Measurements from ENCODE around the gene LHX4.

The LHX4 gene

GRCh38 chr1:180310095-180310494 lies 80.0 kb downstream of the LHX4 start:
- no peak overlapping the region for H3K4me3 ChIP-seq (ENCODE audit: low read depth, low read length)
- no peak for DNase-seq (ENCODE audit: low read depth, low spot score)
- no peak for TF ChIP-seq CTCF (IDR thresholded peaks at IDR 0.05; ENCODE audit: low read depth, low read length)
- in situ Hi-C loops (cut with HindIII; ENCODE audit: low sequenced_read_pairs), result no loop called here

GRCh38 chr1:180311011-180311730 lies 81.1 kb downstream of the LHX4 start:
- no peak overlapping the region for H3K4me3 ChIP-seq (ENCODE audit: low read depth, low read length)
- DNase-seq (ENCODE audit: low read depth, low spot score), result peak; percentile 29
- TF ChIP-seq CTCF (IDR thresholded peaks at IDR 0.05; ENCODE audit: low read depth, low read length), result no peak
- in situ Hi-C loops (cut with HindIII; ENCODE audit: low sequenced_read_pairs), result no loop called here

GRCh38 chr1:180312926-180313325 lies 82.9 kb downstream of the LHX4 start:
- in situ Hi-C loops (cut with HindIII; ENCODE audit: low sequenced_read_pairs), result no loop called here
- H3K4me3 ChIP-seq (ENCODE audit: low read depth, low read length), result no peak overlapping the region
- no peak for DNase-seq (ENCODE audit: low read depth, low spot score)
- TF ChIP-seq CTCF (IDR thresholded peaks at IDR 0.05; ENCODE audit: low read depth, low read length), result no peak

GRCh38 chr1:180327089-180327488 lies 97.0 kb downstream of the LHX4 start:
- no peak overlapping the region for H3K4me3 ChIP-seq (ENCODE audit: low read depth, low read length)
- TF ChIP-seq CTCF (IDR thresholded peaks at IDR 0.05; ENCODE audit: low read depth, low read length), result no peak
- no peak for DNase-seq (ENCODE audit: low read depth, low spot score)
- in situ Hi-C loops (cut with HindIII; ENCODE audit: low sequenced_read_pairs), result no loop called here
